Activated CD4-positive, CD25-positive, alpha-beta regulatory T cell treated with anti-CD3 and anti-CD28 coated beads, Interleukin-2, amount 50 U/mL, for 16 hours (primary cell): ENCODE data around the gene MYD88.
"Not testable (repeated sequence)": the region's sequence is repeated elsewhere in the genome, so short reads cannot be mapped to it uniquely, and the experiment has no call there.

Experiments used
- DNase-seq: peaks from one replicate; pipeline ENCODE4 v3.0.0-alpha.2; 2020; ENCODE audit warnings: low read depth, low spot score

Gene MYD88

DNA sequence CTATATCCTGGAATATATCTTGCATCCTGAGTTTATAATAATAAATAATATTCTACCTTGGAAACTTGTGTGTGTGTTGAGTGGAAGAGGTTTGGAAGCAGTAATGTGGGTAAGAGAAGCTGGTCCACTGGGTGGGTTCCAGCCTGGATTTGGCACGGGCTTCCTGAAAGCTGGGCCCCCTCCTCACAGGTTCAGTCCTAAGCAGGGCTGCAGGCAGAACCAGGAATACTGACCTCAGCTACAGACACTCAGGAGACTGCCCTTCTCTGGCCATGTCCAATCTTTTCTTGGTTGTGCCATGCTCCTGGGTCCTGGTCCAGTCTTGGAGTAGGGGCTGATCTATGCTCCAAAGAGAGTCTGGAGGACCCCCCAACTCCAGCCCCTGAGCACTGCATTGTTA is 4.5 kb downstream of the MYD88 start:
- DNase-seq, result no peak

DNA sequence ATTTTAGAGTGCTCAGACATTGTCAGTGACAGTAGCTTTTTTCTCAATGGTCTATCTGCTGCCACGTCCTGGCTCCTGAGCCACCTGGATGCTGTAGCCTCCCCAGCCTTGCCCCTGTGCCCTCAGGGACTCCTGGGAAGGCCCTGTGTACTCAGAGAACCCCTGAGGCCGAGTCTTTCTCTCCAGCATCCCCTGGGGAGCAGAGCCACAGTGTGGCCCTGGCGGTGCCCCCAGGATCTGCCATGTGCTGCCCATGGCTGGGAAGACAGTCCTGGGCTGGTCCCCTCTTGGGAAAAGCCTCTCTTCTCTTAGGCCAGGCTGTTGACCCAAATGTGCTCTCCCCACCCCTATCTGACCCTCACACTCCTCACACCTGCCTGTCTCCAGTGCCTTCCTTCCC is 5.0 kb downstream of the MYD88 start:
- DNase-seq, result no peak

DNA sequence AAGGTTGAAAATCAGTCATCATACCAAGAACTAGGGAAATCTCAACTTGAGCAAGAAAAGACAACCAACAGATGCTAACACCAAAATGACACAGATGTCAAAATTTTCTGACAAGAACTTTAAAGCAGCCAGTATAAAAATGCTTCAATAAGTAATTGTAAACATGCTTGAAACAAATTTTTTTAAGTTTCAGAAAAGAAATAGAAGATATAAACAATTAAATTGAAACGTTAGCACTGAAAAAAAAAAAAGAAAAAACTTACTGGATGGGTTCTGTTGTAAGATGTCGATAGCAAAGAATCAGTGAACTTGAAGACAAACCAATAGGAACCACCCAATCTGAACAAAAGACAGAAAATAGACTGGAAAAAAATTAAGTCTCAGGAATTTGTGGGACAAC is 8.0 kb downstream of the MYD88 start:
- DNase-seq, result no peak

DNA sequence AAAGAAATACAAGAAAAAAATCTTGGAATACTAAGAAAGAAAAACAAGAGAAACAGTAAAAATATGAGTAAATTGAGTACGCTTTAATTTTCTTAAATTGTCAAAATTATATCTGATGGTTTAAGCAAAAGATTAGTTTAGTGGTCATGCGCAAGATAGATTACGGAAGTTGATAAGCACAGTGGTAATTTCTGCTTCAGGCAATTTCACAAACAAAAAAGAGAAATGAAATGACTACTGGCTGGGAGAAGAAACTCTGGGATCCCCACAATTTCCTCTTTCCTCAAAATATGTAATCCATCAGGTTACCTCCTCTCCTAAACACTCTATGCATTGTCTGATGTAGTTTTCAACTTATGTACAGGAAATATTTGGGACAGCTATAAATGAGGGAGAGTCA is 9.0 kb downstream of the MYD88 start:
- no peak for DNase-seq

GRCh38 chr3:38148311-38148882 is 9.9 kb downstream of the MYD88 start:
- no peak for DNase-seq

GRCh38 chr3:38149708-38150107 is 11.2 kb downstream of the MYD88 start:
- no peak for DNase-seq

- DNase-seq, result no peak
These were observed 12.5 kb downstream of the MYD88 start for GRCh38 chr3:38150780-38151528.

GRCh38 chr3:38151667-38152265 is 13.3 kb downstream of the MYD88 start:
- DNase-seq, result no peak

- no peak for DNase-seq
These were observed 14.1 kb downstream of the MYD88 start for GRCh38 chr3:38152609-38153008.

- DNase-seq, result no peak
These were observed 14.8 kb downstream of the MYD88 start for GRCh38 chr3:38153221-38153620.

GRCh38 chr3:38154033-38154494 is 15.6 kb downstream of the MYD88 start:
- DNase-seq, result no peak

GRCh38 chr3:38154625-38155255 is 16.3 kb downstream of the MYD88 start:
- DNase-seq, result no peak

- no peak for DNase-seq
These were observed 17.4 kb downstream of the MYD88 start for GRCh38 chr3:38155825-38156224.

- DNase-seq, result no peak
These were observed 18.7 kb downstream of the MYD88 start for GRCh38 chr3:38157117-38157516.

DNA sequence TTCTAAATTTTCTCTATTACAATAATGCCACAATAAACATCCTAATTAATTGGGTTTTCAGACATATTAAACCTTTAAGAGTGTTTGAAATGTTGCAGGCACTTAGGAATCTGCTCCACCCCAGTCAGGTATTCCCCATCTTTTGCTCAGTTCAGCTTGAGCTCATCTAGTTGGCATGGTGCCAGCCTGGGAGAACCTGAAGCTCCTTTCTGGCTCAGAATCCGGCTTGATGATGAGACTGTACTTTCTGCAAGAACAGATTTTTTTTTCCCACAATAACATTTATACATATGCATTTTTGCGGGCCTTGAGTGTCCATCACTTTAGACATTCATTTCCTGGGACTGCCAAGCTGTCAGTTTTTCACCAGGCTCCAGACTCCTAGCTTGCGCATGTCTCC is 19.1 kb downstream of the MYD88 start:
- DNase-seq, result no peak

GRCh38 chr3:38158472-38158871 is 20.0 kb downstream of the MYD88 start:
- DNase-seq, result no peak

GRCh38 chr3:38160704-38161103 is 22.2 kb downstream of the MYD88 start:
- DNase-seq, result not testable (repeated sequence)

GRCh38 chr3:38163117-38163840 is 24.8 kb downstream of the MYD88 start:
- DNase-seq, result no peak

DNA sequence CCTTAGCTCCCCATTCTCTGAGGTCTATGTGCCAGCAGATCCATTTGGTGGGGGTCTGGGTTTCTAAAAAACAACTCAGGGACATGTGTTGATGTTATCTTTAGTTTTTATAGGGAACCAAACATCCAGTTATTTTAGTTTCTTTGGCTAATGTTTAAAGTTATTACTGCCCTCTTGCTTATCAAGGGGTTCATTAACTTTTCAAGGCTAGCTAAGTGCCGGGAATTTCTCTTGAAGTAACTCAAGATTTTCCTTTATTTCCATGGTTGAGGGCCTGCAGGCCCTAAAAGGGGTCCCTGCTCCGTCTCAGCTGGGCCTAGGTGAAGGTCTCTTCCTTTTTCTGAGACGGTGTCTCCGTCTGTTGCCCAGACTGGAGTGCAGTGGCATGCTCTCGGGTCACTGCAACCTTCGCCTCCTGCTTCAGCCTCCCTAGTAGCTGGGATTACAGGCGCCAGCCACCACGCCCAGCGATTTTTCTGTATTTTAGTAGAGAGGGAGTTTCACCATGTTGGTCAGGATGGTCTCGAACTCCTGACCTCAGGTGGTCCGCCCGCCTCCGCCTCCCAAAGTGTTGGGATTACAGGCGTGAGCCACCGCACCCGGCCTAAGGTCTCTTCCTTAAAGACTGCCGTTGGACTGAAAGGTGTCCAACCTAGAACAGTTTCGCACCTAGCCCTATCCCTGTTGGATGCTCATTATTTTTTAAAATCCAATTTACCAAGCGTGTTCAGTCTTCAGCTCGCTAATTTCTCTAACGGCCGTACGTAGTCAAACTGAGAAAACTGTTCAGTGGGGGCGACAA is 25.6 kb downstream of the MYD88 start:
- DNase-seq, result no peak

DNA sequence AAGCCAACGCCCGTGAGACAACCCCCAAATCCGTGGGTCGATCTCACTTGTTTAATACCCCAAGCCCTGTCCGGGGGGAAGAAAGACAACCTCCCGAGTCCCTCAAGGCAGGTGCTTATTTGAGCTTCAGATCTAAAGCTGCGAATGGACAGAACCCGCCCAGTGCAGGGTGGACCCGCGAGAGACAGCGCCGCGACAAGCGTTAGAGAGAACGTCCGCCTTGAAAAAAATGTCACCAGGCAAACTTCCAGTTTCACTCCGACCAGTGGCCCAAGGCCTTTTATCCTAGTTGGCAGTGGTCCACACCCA is 26.1 kb downstream of the MYD88 start:
- DNase-seq, result no peak
